GM18909 (cell line): ENCODE data around the gene CCDC24.

Source experiments
- ATAC-seq: cut with Tn5 transposase; IDR thresholded peaks from one replicate; pipeline ENCODE4 v1.9.1; 2021; ENCODE audit warnings: mild to moderate bottlenecking; ENCODE audit not compliant: unreplicated experiment, poor library complexity

Gene CCDC24

DNA sequence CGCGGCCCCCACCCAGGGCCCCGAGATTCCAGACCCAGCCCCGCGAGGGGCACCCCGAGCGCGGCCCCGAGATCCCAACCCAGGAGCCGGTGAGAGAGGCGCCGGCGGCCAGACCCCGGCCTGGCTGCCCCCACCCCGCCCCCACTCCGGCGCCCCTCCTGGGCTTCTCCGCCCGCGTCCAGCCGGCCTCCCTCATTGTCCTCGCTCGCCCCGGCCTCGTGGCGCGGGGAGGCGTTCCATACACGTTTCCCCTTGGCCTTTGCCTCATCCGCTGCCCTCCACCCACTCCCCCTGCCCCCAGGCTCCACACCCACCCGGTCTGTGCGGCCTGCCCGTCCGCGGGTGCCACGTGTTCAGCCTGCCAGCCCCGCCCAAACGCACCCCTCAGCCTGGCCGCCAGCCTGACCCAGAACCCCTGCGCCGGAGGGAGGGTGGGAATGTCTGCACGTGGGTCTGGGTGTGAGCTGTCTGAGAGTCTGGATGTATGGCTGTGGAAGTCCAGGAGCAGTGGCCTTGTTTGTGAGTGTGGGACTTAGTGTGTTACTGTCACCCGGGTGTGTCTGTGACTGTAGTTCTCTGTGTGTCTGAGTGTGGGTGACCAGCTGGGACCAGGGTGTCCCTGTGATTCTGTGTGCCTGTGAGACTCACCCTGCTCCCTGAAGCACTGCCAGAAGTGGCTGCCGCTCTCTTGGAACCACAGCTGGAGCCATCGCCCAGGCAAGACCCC, 11.7 kb upstream of the CCDC24 start:
- no peak for ATAC-seq

- ATAC-seq: no peak
Measured at GRCh38 chr1:43980255-43981134, 10.9 kb upstream of the CCDC24 start.

- no peak for ATAC-seq
Measured at GRCh38 chr1:43981135-43981491, 10.3 kb upstream of the CCDC24 start.

DNA sequence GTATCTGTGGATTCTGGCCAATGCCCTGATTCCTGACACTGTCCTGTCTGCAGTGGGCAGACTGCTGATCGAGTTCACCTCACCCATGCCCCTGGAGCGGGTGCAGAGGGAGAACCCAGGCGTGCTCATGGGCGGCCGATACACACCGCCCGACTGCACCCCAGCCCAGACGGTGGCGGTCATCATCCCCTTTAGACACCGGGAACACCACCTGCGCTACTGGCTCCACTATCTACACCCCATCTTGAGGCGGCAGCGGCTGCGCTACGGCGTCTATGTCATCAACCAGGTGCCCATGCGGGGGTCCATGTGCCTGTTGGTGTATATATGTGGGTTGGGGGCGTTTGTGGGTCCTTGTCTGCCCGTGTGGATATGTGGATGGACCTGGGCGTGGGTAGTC, 9.8 kb upstream of the CCDC24 start:
- ATAC-seq: no peak

GRCh38 chr1:43982241-43982640, 9.2 kb upstream of the CCDC24 start:
- no peak for ATAC-seq

GRCh38 chr1:43982808-43983207, 8.6 kb upstream of the CCDC24 start:
- ATAC-seq: no peak

GRCh38 chr1:43983253-43983899, 8.0 kb upstream of the CCDC24 start:
- no peak for ATAC-seq

- ATAC-seq: no peak
Measured at GRCh38 chr1:43984855-43985254, 6.5 kb upstream of the CCDC24 start.

- no peak for ATAC-seq
Measured at GRCh38 chr1:43985984-43986595, 5.3 kb upstream of the CCDC24 start.

DNA sequence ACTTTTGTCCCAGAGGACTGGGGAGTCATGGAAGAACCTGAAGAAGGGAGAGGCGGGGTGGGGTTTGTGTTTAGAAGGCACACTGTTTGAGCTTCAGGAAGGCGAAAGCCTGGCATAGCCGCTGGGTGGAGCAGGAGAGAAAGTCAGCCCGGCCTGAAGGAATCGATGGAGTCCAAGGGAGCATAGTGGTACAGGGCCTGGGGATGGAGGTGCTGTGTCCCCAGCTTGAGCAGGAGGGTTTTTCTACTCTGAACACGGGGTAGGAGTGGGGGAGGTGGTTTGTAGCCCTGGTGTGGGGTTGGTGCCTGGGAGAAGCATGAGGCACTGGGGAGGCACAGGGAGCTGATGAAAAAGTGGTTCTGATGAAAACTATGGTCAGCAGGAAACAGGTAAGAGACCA, 4.7 kb upstream of the CCDC24 start:
- no peak for ATAC-seq

- ATAC-seq: no peak
Measured at GRCh38 chr1:43987159-43987902, 4.1 kb upstream of the CCDC24 start.

GRCh38 chr1:43990271-43991199, 864 bp upstream of the CCDC24 start:
- no peak for ATAC-seq

GRCh38 chr1:43991200-43991475, 261 bp upstream of the CCDC24 start:
- no peak for ATAC-seq

- no peak for ATAC-seq
Measured at GRCh38 chr1:43992232-43992995, 1.0 kb downstream of the CCDC24 start.

- no peak for ATAC-seq
Measured at GRCh38 chr1:43993206-43993914, 2.0 kb downstream of the CCDC24 start.

- ATAC-seq: no peak
Measured at GRCh38 chr1:43994071-43994470, 2.7 kb downstream of the CCDC24 start.

- ATAC-seq: no peak
Measured at GRCh38 chr1:43994794-43995790, 3.7 kb downstream of the CCDC24 start.
